Measurements from ENCODE around the gene SLC9A6. TPM values are rescaled to one million over a fixed set of nuclear protein-coding genes. Genes with fewer than 3 reads are reported as not detected.
A peak's percentile ranks its signal among the peaks of the same experiment; 100 is the strongest.

Gene SLC9A6
- total and polyA plus RNA-seq, 10 of the 15 experiments (the other 5 are each of a cell fraction or from before 2014, with no cell fraction given) = 4.5 to 14.6 (median 10.7) TPM

- H3K27me3 ChIP-seq (replicated peaks in 1 of 2; ENCODE audit: control insufficient read depth in 2 of 2, insufficient read depth in 2 of 2, low read length in 1 of 2) = no peaks in the 10 kb centered on the region
- no peaks in the 10 kb centered on the region for H3K79me2 ChIP-seq (ENCODE audit: control insufficient read depth, insufficient read depth, low read length)
- RAD21 ChIA-PET (ENCODE audit: unreplicated experiment) = interaction anchor here (0.6 to 3.9 kb wide), 18 partner anchors 36 to 668 kb away, joined by 3 to 62 read pairs (median 4); partner anchors contain the start of gene MMGT1
- no peaks in the 10 kb centered on the region; a peak in 1 of 4 replicates for H3K36me3 ChIP-seq (ENCODE audit: control insufficient read depth in 2 of 2, insufficient read depth in 2 of 2, low read length in 1 of 2)
- H3K9ac ChIP-seq (ENCODE audit: control insufficient read depth, insufficient read depth, low read length) = no peak overlapping the region
- no peak overlapping the region for H3K4me3 ChIP-seq
- H3K9me3 ChIP-seq (replicated peaks; ENCODE audit: control insufficient read depth, insufficient read depth, low read length) = no peaks in the 10 kb centered on the region
- intact Hi-C loops (cut with micrococcal nuclease; ENCODE audit: unreplicated experiment) = loop anchor here (1.0 to 10.0 kb wide), 4 partner anchors 134 to 664 kb away; no protein-coding TSS in a partner anchor
- POLR2A ChIA-PET = interaction anchor here (1.0 to 1.5 kb wide), 2 partner anchors 135 to 240 kb away, joined by 3 to 5 read pairs; no protein-coding TSS in a partner anchor
- H4K20me1 ChIP-seq (ENCODE audit: control insufficient read depth, insufficient read depth) = no peaks in the 10 kb centered on the region
- CTCF ChIA-PET = interaction anchor here (0.6 to 4.3 kb wide), 46 partner anchors 10 to 1166 kb away, joined by 3 to 103 read pairs (median 4); no protein-coding TSS in a partner anchor
- no peak overlapping the region for H3K4me2 ChIP-seq (ENCODE audit: control insufficient read depth, insufficient read depth)
- TF ChIP-seq RAD21 (IDR thresholded peaks at IDR 0.05; ENCODE audit: insufficient read depth, low read depth, low read length) (peak; percentile 82), RUNX3 (IDR thresholded peaks at IDR 0.05; ENCODE audit: low read length) (peak; percentile 70), ZNF384 (IDR thresholded peaks at IDR 0.05; ENCODE audit: borderline replicate concordance, low read depth, low read length) (no peak), NR2C1 (IDR thresholded peaks at IDR 0.05) (no peak), SMC3 (IDR thresholded peaks at IDR 0.05; ENCODE audit: borderline replicate concordance, low read length) (peak; percentile 47; the same call in 1 of the 2 replicates), SUZ12 (IDR thresholded peaks at IDR 0.05; ENCODE audit: unreplicated experiment) (no peak)
- TF ChIP-seq, protein P1, sequence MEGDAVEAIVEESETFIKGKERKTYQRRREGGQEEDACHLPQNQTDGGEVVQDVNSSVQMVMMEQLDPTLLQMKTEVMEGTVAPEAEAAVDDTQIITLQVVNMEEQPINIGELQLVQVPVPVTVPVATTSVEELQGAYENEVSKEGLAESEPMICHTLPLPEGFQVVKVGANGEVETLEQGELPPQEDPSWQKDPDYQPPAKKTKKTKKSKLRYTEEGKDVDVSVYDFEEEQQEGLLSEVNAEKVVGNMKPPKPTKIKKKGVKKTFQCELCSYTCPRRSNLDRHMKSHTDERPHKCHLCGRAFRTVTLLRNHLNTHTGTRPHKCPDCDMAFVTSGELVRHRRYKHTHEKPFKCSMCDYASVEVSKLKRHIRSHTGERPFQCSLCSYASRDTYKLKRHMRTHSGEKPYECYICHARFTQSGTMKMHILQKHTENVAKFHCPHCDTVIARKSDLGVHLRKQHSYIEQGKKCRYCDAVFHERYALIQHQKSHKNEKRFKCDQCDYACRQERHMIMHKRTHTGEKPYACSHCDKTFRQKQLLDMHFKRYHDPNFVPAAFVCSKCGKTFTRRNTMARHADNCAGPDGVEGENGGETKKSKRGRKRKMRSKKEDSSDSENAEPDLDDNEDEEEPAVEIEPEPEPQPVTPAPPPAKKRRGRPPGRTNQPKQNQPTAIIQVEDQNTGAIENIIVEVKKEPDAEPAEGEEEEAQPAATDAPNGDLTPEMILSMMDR (IDR thresholded peaks at IDR 0.05 in 2 of 3, conservative IDR thresholded peaks at IDR 0.05 in 1 of 3; ENCODE audit: control insufficient read depth in 2 of 3, extremely low read depth in 1 of 3, insufficient read depth in 1 of 3, low read depth in 3 of 3, low read length in 3 of 3) = peak; percentile 44 to 64 (median 62); a peak in 5 of 6 replicates
- in situ Hi-C loops (cut with MboI) = no loop called here
- H3K4me1 ChIP-seq (ENCODE audit: control insufficient read depth, insufficient read depth, low read length) = no peaks in the 10 kb centered on the region
- FAIRE-seq (peak; percentile 83), DNase-seq (ENCODE audit: low read depth, low spot score) (no peak), ATAC-seq (peak; percentile 81)
- BruUV-seq (replicated peaks) = no TSS peak
- no peak overlapping the region for H2AFZ ChIP-seq (ENCODE audit: control insufficient read depth, low read depth, low read length)
- SMC1A ChIA-PET (ENCODE audit: uncharacterized antibody, unreplicated experiment) = interaction anchor here (0.5 to 3.1 kb wide), 19 partner anchors 10 to 668 kb away, joined by 3 to 42 read pairs (median 3); no protein-coding TSS in a partner anchor
- no peak overlapping the region for H3K27ac ChIP-seq (ENCODE audit: control insufficient read depth, insufficient read depth)
Observed at GRCh38 chrX:136028383-136028984, 43.2 kb downstream of the SLC9A6 start.

All from GM12878 (cell line).